GM20000 (cell line): Measurements from ENCODE around the gene HDLBP.

ENCODE experiments used
- DNase-seq: peaks from one replicate; pipeline ENCODE4 v3.0.0; 2012; ENCODE audit warnings: low spot score
- CTCF ChIP-seq: IDR thresholded peaks from 2 replicates; pipeline ENCODE4 v1.5.1; 2012; ENCODE audit warnings: mild to moderate bottlenecking, control low read depth; ENCODE audit errors: extremely low read depth, missing control alignments

HDLBP gene

DNA sequence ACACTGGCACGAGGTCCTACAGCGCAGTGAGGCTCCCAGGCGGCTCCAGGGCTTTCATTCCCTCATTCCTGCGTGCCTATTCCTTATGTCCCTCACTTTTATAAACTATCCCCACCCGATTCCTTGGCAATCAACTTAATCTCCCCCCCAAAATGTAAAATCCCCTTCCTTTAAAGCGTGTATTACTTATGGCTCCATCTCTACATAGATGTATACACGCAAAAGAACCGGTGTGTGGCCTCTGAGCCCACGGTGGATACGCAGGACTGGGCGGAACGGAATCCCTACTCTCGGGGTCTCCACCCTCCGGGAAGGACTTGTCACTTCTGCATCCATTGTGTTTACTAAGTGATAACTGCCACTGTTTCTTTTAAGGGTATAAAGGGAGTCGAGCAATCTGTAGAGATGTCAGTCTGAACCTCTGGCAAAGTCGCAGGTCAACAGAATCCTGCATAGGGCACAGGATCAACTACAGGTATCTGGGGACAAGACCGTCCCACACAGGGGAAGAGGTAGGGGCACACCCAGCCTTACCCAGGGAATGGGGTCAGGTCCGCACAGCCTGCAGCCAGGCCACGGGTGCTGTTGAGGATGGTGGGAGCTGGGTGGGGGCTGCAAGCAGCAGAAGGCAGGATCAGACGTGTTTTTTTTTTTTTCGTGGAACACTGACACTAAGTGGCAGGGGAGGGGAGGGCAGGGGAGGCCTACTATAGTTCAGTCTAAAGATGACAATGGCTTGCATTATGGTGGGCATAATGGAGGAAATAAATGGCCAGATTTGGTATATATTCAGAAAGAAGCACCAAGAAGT lies 42.1 kb downstream of the HDLBP start:
- TF ChIP-seq CTCF: no peak
- no peak for DNase-seq

DNA sequence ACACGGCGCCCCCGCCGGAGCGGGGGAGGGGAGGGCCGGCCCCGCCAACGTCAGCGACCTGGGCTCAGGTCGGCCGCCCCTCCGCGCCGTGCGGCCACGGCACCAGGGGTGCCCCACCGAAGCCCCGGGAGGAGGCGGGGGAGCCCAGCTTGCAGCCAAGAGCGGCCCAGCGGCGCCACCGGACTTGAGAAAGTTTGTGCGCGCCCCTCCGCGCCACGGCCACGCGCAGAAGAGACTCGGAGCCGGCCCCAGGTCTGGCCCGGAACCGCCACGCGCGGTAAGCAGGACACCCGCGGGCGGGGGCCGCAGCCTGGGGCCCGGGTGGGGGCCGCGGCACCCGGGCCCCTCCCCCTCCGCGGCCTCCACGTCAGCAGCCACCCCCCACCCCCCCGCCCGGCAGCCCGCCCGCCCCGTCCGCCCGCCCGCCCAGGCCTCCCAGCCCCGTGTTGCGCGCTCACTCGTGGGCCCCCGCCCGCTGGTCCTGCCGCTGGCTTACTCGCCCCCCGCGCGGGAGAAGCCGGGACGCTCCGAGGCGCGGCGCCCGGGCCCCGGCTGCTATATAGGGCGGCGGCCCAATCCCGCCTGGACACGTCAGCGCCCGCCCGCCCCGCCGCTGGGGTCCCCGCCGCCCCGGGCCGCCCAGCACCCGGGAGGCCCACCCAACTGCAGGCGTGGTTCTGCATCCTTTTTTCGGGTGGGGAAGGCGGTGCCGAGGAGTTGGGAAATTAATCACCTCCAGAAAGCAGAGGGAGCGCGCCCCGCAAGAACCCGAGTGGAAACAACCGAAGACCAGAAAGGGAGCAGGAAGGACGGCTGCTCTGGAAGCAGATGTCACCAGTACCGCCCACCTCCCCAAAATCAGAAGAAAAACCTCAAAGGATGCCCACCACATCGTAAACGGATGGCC lies 42.9 kb downstream of the HDLBP start:
- TF ChIP-seq CTCF: no peak
- peak; percentile 89 for DNase-seq

DNA sequence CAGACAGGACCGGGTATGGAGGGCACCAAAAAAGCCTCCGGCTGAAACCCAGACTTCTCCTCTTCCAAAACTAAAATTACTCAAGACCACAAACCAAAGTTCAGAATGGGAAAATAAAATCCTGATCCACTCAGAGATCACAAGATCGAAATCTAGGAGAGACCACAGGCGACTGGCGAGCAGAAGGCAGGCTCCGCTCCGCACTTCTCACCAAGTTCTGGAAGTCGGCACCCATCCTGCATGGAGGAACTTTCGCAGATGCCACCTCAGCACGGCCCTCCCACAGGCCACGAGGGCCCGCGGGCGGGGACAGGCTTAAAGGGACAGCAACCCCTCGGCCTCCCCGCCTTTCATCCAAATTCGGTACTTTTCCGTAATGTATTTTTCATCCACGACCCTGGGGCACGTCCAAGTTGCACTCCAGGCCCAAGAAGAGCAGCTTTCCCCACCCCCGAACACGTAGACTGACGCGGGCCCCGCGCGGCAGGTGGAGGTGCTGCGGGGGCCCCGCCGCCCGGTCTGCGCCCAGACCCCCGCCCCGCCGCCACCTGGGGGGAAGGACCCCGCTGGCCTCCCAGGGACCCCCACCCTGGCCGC lies 43.7 kb downstream of the HDLBP start:
- no peak for TF ChIP-seq CTCF
- peak; percentile 77 for DNase-seq

- no peak for DNase-seq
- TF ChIP-seq CTCF: no peak
Measured at GRCh38 chr2:241270531-241270930, 44.9 kb downstream of the HDLBP start.

DNA sequence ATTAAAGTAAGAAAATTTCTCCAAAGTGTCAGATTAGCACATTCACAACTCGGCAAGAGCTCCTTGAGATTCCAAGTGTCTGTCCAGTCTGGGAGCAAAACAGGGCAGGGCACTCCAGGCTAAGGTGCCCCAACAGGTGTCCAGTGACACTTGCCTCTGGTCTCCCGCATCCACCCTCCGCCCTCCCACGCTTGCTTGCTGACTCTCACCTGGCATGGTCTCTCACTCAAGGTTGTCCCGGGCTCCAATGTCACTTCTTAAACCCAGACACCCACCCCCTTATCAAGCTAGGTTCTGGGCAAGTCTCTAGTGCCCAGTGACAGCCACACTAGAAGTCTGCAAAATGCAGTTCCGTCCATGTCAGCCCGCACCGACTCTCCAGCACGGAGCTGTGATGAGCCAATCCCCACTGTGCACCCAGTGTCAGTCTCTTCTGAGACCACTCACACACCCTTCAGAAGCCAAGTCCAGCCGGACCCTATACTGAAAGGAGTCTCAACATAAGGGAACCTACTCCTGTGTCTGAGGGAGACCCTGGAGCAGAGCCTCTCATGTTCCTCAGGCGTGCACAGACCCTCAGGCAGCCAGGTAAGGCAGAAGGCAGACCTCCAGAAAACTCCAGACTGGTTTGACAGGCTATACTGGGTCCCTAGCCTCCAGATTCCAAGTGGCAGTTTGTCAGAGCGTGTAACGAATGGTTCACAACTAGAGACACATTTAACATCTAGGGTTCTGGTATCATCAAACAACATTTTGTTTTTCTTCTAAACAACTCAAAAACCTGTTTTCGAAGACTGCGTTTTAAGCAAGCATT lies 45.6 kb downstream of the HDLBP start:
- no peak for DNase-seq
- TF ChIP-seq CTCF: no peak

DNA sequence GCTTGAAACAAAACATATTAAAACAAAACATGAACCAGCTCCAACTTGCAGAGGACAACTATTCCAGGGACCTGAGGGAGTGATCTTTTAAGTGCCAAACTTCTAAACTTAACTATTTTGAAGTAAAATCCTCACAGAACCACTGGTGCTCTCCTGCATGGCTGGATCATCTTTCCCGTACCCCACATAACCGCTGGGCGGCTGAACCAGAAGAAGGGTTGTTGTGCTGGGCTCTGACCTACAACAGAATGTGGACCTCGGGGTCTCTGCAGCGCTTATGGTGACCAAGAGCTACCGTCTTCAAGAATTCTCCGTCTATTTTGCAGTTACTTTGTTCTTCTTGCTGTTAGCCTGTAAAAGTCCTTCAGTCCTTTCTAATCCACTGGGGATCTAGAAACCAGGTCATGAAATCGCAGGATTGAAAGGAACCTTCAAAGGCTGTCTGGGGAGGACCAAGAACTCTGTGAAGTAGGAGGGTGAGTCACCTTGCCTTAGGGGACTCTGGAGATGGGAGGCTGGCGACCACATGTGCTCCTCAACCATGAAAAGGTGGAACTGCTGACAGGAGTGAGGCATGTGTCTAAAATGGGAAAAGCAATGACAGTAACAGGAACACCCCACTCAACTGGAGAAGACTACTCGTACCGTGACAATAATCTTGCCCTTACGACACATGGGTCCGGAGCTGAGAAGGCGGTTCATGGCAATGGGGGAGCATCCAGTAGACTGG lies 46.6 kb downstream of the HDLBP start:
- no peak for DNase-seq
- no peak for TF ChIP-seq CTCF
